HG03175 (cell line): ENCODE results near the gene CDK6.

Experiments
- ATAC-seq: cut with Tn5 transposase; IDR thresholded peaks from one replicate; pipeline ENCODE4 v1.9.1; 2021; ENCODE audit warnings: mild to moderate bottlenecking, moderate library complexity; ENCODE audit not compliant: unreplicated experiment

Gene CDK6

GRCh38 chr7:92830027-92830426, 6.3 kb downstream of the CDK6 start:
- ATAC-seq = no peak

DNA sequence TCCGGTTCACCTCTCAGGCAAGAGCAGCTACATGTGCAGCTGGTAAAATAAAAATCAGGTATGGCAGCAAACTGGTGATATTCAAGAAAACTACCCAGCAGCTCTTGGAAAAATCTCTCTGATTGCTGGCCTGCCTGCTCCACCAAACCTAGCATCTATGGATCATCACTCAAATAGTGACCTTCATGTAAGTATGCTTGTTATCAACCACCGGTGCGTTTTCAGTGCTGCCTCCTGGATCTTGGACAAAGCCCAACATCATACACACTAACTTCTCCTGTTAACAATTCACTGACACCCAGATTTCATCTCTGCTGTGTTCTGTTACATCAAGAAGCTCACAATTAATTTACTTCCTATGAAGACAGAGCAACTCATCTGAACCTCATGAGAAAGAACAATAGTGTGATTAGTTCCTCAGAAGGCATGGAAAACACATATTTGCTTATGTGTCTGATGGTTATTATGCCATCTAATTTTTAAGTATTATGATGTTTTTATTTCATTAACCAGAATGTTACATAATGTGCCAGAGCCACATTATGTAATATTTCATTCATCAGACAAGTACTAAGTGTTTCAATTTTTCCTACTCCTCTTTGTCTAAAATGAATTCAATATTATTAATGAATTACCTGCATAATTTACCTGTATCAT, 8.8 kb downstream of the CDK6 start:
- ATAC-seq = no peak

GRCh38 chr7:92826258-92826938, 10.0 kb downstream of the CDK6 start:
- ATAC-seq = no peak

DNA sequence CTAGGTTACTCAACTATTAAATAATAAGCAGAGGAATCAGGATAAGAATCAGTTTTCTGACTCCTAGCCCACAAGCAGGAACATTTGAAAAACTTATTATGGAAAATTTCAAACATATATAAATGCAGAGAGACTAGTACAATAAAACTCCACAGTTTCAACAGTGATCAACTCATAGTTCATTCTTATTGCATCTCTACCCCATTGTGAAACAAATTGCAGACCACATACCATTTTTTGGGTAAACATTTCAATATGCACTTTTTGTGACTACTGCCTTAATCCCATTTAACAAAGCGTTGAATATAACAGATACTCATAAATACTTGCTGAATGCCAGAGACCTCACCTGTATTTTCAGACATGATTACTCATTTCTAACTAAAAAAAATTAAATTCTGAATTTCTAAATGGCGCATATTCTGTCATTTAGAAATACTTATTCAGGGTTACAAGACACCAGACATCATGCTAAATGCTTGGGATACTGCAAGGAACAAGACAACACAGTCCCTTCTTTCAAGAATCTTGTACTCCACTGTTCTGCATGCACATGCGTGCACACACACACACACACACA, 11.4 kb downstream of the CDK6 start:
- no peak for ATAC-seq

- ATAC-seq = no peak
These were observed 11.9 kb downstream of the CDK6 start for GRCh38 chr7:92824450-92824849.

- no peak for ATAC-seq
These were observed 13.3 kb downstream of the CDK6 start for GRCh38 chr7:92823042-92823441.

DNA sequence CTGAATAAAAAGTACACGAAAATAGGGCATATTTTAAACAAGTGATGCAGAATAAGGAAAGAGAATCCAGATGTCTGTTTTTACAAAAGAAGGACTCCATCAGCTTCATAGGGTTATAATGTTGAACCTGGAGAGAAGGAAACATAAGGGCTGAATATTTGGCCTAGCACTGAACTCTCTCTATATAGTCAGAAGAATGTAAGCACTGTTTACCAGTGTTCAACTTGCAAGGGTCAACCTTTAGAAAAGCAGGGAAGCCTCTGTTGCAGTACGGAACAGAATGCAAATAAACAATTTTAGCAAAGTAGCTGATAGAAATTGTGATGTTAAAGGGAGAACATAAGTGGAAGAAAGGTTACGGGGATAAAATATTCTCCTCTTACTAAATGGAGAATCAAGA, 16.2 kb downstream of the CDK6 start:
- ATAC-seq = no peak

GRCh38 chr7:92817398-92817797, 19.0 kb downstream of the CDK6 start:
- no peak for ATAC-seq

DNA sequence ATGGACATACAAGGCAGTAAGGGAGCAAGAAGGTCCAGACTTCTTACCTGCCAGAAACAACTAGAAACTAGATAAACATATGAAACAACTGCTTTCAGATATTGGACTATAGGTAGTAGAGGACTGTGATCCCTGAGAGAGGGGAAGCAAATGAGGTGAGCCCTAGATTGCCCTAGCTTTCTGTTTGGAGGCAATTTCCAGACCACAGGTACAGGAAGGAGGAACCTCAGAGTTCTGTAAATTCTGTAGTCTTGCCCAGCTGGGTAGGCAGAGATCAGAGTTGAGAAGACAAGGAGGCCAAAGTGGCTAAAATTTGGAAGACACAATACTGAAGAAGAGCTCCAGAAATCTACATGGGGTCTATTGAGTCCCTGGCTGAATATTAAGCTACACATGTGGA, 21.0 kb downstream of the CDK6 start:
- ATAC-seq = no peak

- ATAC-seq = peak; percentile 47
These were observed 22.9 kb downstream of the CDK6 start for GRCh38 chr7:92813390-92814024.

DNA sequence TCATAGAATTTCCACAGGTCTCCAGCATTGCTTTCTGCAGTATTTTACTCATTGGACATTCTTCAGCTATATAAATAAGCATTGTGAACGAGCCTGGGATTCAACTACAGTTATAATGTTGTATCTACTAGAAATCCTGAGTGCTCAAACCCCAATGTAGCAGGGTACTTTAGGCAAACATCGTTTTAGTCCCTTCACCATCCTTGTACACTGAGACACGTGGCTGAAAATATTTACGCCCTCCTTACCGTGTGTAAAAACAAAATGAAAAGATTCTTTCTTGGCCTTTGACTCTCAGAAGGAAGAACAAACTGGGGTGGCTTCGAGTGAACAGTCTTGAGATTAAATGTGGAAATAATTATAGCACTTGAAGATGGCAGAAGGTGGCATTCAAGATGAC, 25.2 kb downstream of the CDK6 start:
- ATAC-seq = no peak

GRCh38 chr7:92809760-92810573, 26.4 kb downstream of the CDK6 start:
- peak; percentile 84 for ATAC-seq

GRCh38 chr7:92809397-92809759, 27.0 kb downstream of the CDK6 start:
- peak; percentile 29 for ATAC-seq

DNA sequence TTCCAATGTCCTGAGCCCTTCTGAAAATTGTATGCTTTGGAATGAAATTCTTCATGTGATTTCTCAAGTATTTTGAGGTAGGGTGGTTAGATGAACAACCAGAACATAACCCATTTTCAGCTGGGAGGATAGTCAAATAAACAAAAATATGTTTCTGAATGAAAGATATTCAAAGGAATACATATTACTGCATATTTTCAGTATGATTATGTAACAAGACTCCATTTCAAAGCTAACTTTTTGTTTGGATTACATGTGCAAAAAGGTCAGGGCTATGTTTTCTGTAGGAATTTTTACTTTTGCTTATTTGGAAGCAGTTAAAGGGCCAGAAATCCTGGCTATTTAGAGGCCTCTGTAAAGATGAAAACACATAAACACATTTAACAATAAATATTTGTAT, 27.7 kb downstream of the CDK6 start:
- ATAC-seq = no peak

- ATAC-seq = no peak
These were observed 28.4 kb downstream of the CDK6 start for GRCh38 chr7:92808006-92808405.

DNA sequence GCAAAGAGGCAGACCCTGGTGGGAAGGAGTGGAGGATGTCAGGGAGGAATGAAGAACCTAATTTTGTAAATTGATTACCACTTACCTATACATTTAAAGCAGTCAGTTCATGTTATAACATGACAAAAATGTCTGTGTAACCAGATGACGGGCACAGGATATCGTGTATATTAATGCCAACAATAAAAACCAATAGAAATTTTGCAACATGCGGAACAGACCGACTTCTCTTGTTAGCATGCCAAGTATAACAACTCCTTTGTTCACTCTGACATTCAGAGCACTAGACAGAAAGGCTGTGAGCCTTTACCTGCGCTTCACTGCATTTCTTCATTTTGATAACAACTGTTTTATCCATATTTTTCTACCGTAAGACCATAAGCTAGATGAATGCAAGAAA, 29.9 kb downstream of the CDK6 start:
- no peak for ATAC-seq

GRCh38 chr7:92802406-92802805, 34.0 kb downstream of the CDK6 start:
- ATAC-seq = no peak

DNA sequence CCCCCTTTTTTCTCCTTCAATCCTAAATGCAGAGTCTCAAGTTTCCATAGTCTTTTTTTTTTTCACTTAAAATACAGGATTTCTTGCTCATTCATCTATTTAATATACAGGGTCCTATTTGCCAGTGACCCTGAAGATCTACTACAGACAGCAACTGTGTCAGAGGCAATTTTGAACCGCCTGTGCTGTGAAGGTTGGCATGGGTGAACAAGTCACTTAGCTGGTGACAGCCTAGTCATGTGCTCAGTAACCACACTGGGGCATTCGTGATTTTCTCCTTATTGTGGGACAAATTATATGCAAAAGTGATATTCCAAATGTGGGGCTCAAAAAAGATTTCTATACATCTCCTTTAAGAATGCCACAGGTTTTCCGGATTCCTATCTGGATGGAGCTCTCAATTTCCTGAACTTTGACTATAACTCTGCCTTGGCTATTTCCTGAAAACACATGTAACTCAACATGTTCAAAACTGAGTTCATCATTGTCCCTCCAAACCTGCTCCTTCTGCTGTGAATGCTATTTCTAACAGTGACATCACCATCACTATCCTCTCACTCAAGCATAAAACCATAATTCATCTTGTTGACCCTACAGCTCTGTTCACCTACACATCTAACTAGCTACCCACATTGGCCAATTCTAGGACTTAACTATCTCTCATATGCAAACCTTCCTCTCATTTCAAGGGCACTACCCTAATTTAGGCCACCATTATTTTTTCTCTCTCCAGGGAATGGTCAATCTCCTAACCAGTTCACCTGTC, 36.7 kb downstream of the CDK6 start:
- ATAC-seq = no peak

DNA sequence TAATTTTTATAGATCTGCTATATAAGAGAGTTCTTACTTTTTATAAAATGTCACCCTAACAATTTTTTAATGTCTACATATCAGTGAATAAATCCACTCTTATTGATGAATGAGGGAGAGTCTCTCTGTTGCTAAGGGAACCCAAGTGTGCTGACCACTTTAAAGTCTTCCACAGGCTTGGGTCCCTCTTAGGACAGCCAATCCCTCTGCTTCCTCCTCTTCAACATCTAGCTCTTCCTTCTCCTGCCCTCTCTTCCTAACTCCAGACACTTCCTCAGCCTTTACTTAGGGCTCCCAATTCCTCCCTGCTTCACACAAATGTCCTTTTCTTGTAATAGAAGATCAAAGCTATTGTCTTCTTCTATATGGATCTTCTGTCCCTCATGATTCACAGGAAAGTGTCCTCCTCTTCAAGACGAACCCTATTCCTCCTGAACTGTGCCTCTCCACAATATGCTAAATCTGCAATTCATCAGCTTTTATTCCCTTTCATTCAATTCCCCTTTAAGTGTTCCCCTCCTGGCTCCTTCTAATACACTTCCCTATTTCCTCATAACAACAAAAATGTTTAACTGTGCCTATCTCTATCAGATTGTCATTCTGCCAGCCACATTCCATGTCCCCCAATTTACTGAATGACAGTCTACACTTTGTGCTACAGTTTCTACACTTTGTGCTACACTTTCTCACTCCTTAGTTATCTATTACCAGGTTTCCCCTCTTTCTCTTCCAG, 37.7 kb downstream of the CDK6 start:
- ATAC-seq = no peak

- no peak for ATAC-seq
These were observed 38.7 kb downstream of the CDK6 start for GRCh38 chr7:92797693-92798092.
